NCI-H748 (cell line): ENCODE results near the gene PXYLP1.
A peak's percentile ranks its signal among the peaks of the same experiment; 100 is the strongest.

ENCODE experiments used
- DNase-seq: peaks from one replicate; lab custom pipeline; 2025; ENCODE audit not compliant: unreplicated experiment; lab: John Stamatoyannopoulos, UW

PXYLP1 gene

DNA sequence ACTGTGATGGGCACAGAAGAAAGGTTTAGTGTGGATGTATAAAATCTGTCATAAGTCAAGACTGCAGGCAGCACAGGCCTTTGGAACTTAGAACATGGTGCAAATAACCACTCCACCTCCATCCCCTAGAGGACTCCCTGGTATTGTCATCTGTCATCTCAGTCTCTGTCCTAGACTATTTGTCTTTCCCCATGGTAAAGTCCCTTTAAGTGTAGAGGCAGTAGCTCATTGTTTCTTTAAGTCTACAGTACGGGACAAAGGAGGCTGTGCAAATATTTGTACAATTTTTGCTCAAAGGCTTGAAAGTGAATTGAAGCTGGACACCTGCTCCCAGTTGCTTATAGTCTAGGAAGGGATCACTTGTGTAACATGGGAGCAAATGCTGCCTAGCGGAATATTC, 3.2 kb upstream of the PXYLP1 start:
- DNase-seq, result peak; percentile 81

DNA sequence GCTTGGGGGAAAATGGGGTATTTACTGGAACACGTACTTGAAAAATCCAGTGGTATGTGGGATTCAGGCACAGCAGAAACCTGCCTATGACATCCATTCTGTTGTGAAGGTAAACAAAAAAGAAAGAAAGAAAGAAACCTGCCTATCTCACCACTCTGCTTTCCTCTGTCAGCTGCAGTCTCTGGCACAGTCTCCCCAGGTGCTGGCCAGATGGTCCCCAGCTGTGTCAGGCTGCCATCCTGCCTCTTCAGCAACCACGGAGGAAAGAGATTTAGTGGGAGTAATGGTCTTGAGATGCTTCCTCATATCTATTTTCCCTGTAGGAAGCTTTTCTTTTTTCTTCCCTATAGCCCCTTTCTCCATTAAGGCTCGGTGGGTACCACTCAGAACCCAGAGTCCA, 2.5 kb upstream of the PXYLP1 start:
- peak; percentile 5 for DNase-seq

DNA sequence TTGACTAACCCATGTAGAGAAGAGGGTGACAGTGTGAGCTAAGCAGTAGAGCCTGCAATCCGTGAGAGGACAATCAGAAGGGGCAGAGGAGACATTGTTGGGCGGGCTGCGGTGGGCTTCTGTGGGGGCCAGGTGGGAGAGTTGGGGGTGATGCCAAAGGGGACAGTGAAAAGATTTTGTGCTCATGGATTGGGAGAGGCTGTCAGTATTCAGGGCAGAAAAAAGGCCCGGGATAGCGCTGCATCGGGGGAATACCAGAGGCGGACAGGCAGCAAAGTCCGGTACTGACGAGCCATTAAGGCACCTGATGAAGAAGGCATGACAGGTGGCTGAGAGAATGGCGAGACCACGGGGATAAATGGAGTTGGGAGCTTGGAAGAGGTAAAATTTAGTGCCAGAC, 1.3 kb upstream of the PXYLP1 start:
- no peak for DNase-seq

DNA sequence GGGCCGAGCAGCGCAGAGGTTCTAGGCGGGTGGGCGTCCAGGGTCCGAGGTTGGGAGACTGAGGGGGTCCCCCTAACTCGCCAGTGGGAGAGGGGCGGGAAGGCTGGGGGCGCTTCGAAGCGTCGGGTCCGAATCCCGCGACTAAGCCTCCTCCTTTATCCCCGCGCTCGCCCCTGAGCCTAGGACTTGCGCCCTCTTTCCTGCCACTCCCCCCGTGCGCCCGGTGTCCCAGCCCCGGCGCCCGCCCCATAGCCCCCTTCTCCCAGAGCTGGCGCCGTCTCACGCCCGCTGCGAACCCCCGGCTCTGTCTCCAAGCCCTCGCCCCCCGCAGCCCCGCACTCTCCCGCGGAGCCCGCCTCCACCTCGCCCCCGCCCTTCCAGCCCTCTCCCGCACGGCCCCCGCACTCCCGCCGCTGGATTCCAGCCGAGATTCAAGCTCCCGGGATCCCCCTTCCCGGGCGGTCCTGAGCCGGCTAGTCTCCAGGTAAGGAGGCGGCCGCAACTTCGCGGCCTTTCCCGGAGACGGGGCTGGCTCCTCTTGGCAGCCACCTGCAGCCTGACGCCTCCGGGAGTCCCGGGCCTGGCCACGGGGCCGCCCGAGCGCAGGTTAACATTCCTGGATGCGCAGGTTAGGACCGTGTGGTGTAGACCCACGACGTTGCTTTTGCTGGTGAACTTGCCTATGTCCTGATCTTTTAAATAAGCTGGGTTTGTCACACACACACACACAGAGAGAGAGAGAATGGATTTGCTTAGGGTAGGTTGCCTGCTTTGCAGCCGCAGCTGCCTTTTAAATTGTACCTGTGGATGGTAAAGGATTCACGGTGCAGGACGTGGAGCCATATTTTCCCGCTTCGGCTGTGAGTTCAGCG, 563 bp downstream of the PXYLP1 start:
- peak; percentile 57 for DNase-seq

DNA sequence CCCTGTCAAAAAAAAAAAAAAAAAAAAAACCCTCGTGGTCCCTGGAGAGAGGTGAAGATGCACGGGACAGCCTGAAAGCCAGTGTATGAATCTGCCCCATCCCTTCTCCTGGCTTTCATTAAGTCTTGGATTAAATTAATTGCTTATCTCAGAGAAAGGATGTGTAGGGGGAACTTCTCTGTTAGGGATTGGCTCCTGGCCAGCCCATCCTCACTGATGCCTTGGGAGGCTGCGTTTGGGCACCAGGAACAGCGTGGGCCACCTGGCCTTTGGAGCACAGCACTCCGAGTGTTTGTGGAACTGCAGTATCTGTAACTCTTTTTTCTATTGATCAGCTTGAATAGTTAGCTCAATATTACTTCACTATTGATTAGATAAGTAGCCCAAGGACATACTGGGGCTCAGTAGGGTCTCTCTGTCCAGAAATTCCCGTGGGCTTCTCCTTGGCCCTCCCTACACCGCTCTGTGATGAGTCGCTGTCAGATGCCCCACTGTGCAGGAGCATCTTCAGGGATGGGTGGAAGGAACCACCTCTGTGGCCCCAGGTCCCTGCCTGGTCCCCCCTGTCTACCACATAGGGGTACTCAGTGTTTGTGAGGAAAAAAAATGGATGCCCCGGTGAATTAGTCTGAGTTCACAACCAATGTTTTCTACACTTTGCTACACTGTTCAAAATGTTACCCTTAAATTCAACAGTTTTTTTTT, 2.0 kb downstream of the PXYLP1 start:
- DNase-seq, result no peak

DNA sequence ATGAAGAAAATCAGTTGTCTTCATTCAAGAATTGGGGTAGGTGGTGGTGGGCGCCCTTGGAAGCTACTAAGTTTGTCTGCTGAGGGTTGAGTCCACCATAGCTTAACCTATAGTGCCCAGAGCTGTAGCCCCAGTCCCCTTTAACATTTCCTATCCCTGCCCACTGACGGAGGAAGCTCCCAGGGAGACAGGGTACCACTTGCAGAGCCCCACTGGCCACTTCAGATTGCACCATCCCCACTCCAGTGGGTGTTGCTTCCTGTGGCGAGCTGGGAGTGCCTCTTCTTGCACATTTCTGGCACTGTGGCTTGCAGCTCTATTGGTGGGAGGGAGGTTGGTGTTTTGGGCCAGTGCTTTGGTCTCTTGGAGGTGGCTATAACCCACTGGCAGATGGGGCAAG, 2.7 kb downstream of the PXYLP1 start:
- no peak for DNase-seq

- DNase-seq, result no peak
These were observed 4.1 kb downstream of the PXYLP1 start for GRCh38 chr3:141235661-141236171.

GRCh38 chr3:141236361-141236760, 4.7 kb downstream of the PXYLP1 start:
- DNase-seq, result no peak

GRCh38 chr3:141237701-141238521, 6.3 kb downstream of the PXYLP1 start:
- DNase-seq, result no peak

DNA sequence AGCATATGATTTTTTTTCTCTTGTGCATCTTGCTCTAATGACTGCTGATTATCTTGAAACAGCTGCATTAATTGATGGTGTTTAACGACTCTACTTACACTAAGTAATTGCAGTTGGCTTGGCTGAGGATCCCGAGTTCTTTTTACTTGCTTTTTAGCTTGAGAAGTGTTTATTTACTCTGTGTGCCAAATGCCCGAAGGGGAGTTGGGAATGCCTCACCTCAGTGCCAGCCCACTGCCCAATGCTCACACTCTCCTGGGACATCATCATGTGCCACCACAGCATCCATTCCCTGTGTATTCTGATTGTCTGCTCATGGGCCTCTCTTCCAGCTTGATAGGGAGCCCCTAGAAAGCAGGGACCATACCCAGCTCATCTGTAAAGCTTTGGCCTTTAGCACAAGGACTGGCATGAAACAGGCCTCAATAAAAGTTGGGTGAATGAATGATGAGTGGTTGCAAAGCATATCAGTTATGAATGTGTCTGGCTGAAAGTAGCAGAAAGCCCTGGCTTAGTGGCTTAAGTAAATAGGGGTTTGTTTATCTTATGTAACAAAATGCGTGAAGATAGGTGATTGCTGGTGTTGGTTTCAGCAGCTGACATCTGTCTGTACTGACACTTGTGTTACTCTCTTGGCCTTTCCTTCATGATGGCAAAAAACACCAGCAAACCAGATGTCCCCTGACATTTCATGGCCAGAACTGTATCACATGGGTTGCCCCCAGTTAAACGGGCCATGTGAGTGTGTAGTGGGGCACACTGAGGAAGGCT, 8.1 kb downstream of the PXYLP1 start:
- peak; percentile 34 for DNase-seq

DNA sequence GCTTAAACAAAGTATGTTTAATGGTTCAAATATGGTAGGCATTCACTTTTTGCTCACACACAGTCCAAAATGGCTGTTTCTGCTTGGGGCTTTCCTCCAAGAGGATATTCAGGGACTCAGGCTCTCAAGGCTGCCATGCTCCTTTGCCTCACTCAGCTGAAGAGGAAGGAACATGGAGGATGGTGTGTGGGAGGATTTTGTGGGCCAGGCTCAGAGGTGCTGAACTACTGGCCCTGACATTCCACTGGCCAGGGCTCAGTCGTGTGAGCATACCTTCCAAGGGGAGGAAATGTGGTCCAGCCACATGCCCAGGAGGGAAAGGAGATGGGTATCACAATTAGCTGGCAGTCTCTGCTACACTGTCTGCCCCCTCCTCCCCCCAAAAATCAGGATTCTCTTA, 8.7 kb downstream of the PXYLP1 start:
- DNase-seq, result no peak

DNA sequence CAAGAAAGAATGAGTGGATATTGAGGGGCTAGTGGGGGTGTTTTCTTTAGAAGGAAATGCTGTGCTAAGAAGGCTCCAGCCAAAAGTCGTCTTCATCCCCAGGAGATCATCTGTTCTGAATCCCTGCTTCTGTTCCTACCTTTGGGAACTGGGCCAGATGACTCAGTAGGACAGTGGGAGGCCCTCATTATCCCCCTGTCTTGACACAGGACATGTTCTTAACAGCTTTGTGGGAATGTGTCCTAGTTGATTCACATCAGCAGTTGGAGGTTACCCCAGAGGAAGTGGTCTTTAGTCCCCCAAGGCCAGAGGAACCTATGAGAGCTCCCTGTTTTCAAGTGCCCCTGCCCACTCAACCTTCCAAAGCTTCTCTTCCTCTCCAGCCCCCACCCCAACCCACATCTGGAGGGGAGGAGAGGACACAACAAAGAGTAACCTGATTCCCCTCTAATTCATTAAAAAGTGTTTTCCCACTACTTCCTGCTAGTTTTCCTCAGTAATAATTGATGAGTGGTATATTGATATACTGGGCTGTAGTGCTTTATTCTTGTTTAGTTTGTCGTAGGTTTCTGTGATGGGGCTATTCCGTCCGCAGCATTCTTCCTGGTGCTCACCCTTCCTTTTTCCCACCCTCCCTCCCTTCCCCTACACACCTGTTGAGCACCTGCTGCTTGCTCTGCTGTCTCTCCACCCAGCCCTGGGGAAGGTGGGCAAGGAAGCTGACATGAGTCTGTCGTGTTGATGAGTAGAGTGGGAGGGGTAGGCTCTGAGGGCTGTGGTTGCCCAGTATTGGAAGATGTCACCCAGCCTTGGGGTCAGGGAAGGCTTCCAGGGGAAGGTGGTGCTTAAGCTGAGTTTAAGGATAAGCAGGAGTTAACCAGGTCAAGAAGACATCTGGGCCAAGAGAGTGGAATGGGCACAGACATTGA, 9.3 kb downstream of the PXYLP1 start:
- DNase-seq, result no peak

GRCh38 chr3:141241616-141242376, 10.2 kb downstream of the PXYLP1 start:
- no peak for DNase-seq

- no peak for DNase-seq
These were observed 10.9 kb downstream of the PXYLP1 start for GRCh38 chr3:141242377-141243092.

GRCh38 chr3:141243271-141243707, 11.7 kb downstream of the PXYLP1 start:
- DNase-seq, result no peak

GRCh38 chr3:141246224-141246957, 14.8 kb downstream of the PXYLP1 start:
- DNase-seq, result no peak

GRCh38 chr3:141246958-141247301, 15.3 kb downstream of the PXYLP1 start:
- DNase-seq, result no peak
